NCI-H2171 (cell line): ENCODE data around the gene ADGRV1.

Experiments
- DNase-seq: peaks from one replicate; lab custom pipeline; 2025; lab: John Stamatoyannopoulos, UW

The ADGRV1 gene

GRCh38 chr5:91070761-91071550 is 512.4 kb downstream of the ADGRV1 start:
- DNase-seq, result no peak

- no peak for DNase-seq
These were observed 514.3 kb downstream of the ADGRV1 start for GRCh38 chr5:91072881-91073280.

GRCh38 chr5:91074615-91075014 is 516.0 kb downstream of the ADGRV1 start:
- no peak for DNase-seq

- DNase-seq, result no peak
These were observed 517.5 kb downstream of the ADGRV1 start for GRCh38 chr5:91076138-91076537.

- DNase-seq, result no peak
These were observed 519.0 kb downstream of the ADGRV1 start for GRCh38 chr5:91077623-91078022.

- no peak for DNase-seq
These were observed 520.4 kb downstream of the ADGRV1 start for GRCh38 chr5:91079037-91079436.

GRCh38 chr5:91089758-91090157 is 531.2 kb downstream of the ADGRV1 start:
- no peak for DNase-seq

GRCh38 chr5:91090995-91091394 is 532.4 kb downstream of the ADGRV1 start:
- DNase-seq, result no peak

- DNase-seq, result no peak
These were observed 533.1 kb downstream of the ADGRV1 start for GRCh38 chr5:91091471-91092234.

- DNase-seq, result no peak
These were observed 534.5 kb downstream of the ADGRV1 start for GRCh38 chr5:91092859-91093783.

GRCh38 chr5:91095313-91095712 is 536.7 kb downstream of the ADGRV1 start:
- DNase-seq, result no peak

GRCh38 chr5:91095786-91096385 is 537.3 kb downstream of the ADGRV1 start:
- DNase-seq, result no peak

GRCh38 chr5:91098541-91098940 is 539.9 kb downstream of the ADGRV1 start:
- DNase-seq, result no peak

GRCh38 chr5:91101600-91102379 is 543.2 kb downstream of the ADGRV1 start:
- DNase-seq, result peak; percentile 16

- DNase-seq, result no peak
These were observed 544.9 kb downstream of the ADGRV1 start for GRCh38 chr5:91103353-91104061.

GRCh38 chr5:91104062-91104448 is 545.5 kb downstream of the ADGRV1 start:
- DNase-seq, result no peak

- no peak for DNase-seq
These were observed 548.4 kb downstream of the ADGRV1 start for GRCh38 chr5:91106842-91107511.

GRCh38 chr5:91109634-91110033 is 551.0 kb downstream of the ADGRV1 start:
- no peak for DNase-seq

GRCh38 chr5:91110686-91111085 is 552.1 kb downstream of the ADGRV1 start:
- no peak for DNase-seq
